ENCODE measurements around the gene HLA-DQA1.
"Not testable (repeated sequence)": the region's sequence is repeated elsewhere in the genome, so short reads cannot be mapped to it uniquely, and the experiment has no call there.

Gene HLA-DQA1

GRCh38 chr6:32621372-32621771 is 15.8 kb upstream of the HLA-DQA1 start:
- no peak overlapping the region for H3K4me3 ChIP-seq (ENCODE audit: low read depth, low read length)
- no peak for DNase-seq (ENCODE audit: low read depth)
- TF ChIP-seq, protein P1, sequence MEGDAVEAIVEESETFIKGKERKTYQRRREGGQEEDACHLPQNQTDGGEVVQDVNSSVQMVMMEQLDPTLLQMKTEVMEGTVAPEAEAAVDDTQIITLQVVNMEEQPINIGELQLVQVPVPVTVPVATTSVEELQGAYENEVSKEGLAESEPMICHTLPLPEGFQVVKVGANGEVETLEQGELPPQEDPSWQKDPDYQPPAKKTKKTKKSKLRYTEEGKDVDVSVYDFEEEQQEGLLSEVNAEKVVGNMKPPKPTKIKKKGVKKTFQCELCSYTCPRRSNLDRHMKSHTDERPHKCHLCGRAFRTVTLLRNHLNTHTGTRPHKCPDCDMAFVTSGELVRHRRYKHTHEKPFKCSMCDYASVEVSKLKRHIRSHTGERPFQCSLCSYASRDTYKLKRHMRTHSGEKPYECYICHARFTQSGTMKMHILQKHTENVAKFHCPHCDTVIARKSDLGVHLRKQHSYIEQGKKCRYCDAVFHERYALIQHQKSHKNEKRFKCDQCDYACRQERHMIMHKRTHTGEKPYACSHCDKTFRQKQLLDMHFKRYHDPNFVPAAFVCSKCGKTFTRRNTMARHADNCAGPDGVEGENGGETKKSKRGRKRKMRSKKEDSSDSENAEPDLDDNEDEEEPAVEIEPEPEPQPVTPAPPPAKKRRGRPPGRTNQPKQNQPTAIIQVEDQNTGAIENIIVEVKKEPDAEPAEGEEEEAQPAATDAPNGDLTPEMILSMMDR (conservative IDR thresholded peaks at IDR 0.05; ENCODE audit: low read depth, low read length), result no peak

- TF ChIP-seq, protein P1 (conservative IDR thresholded peaks at IDR 0.05; ENCODE audit: low read depth, low read length), result peak; percentile 33
- no peak overlapping the region for H3K4me3 ChIP-seq (ENCODE audit: low read depth, low read length)
- peak; percentile 68 for DNase-seq (ENCODE audit: low read depth)
Measured at GRCh38 chr6:32622545-32623401, 14.4 kb upstream of the HLA-DQA1 start.

DNA sequence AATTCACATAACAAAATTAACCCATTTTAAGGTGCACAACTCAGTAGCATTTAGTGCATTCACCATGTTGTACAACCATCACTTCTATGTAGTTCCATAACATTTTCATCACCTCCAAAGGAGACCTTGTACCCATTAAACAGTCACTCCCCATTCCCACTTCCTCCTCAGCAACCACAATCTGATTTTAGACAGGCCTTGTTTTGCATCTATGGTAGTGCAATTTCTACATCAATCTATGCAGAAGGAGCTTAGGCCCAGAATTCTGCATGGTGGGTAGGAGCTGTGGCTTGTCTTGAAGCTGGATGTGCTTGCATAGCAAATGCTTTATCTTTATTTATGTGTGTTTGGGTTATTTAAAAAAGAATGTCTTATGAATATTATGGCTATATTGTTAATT is 13.5 kb upstream of the HLA-DQA1 start:
- TF ChIP-seq, protein P1 (conservative IDR thresholded peaks at IDR 0.05; ENCODE audit: low read depth, low read length), result no peak
- DNase-seq (ENCODE audit: low read depth), result no peak
- no peak overlapping the region for H3K4me3 ChIP-seq (ENCODE audit: low read depth, low read length)

DNA sequence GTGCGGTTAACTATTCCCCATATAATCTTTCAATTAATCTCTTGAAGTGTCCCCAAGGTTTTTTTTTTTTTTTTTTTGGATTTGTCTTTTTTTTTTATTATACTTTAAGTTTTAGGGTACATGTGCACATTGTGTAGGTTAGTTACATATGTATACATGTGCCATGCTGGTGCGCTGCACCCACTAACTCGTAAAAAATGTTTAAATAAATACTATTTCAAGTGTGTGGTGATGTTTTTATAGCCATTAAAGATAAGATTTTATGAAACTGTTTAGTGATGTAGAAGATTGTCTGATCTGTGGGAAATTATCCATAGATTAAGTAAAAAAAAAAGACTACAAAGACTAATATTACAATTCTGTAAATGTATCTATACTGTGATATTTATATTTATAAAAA is 12.6 kb upstream of the HLA-DQA1 start:
- H3K4me3 ChIP-seq (ENCODE audit: low read depth, low read length), result no peak overlapping the region
- TF ChIP-seq, protein P1 (conservative IDR thresholded peaks at IDR 0.05; ENCODE audit: low read depth, low read length), result no peak
- DNase-seq (ENCODE audit: low read depth), result no peak

DNA sequence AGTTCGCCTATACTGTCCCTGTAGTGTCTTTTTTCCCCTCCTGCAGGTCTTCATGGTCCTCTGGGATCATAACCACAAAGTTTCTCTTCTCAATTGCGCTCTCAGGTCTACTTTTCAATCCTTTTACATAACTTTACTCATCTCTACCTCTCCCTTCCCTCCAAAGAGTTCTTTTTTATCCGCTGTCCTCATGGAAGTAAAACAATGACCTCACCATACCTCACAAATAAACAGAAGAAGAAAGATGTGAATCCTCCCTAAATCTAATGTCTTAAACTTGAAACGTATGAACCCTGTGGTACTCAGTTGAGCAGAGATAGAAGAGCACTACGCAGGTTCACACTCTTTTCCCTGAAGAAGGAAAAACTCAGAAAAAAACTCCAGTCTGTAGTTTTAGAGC is 12.1 kb upstream of the HLA-DQA1 start:
- TF ChIP-seq, protein P1 (conservative IDR thresholded peaks at IDR 0.05; ENCODE audit: low read depth, low read length), result no peak
- DNase-seq (ENCODE audit: low read depth), result no peak
- H3K4me3 ChIP-seq (ENCODE audit: low read depth, low read length), result no peak overlapping the region

DNA sequence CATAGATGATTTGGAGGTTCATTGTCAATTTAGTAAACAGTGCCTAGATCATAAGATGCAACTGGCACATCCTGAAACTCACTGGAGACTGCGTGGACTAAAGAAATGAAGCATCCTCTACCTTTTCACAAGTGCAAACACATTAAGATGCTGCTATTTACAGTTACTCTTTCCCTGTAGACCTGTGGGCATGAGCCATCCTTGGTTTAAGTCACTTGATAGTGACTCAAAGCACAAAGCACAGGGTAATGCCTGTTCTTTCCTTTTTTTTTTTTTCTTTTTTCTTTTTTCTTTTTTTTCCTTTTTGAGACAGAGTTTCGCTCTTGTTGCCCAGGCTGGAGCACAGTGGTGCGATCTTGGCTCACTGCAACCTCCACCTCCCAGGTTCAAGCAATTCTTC is 10.0 kb upstream of the HLA-DQA1 start:
- TF ChIP-seq, protein P1 (conservative IDR thresholded peaks at IDR 0.05; ENCODE audit: low read depth, low read length), result no peak
- DNase-seq (ENCODE audit: low read depth), result no peak
- no peak overlapping the region for H3K4me3 ChIP-seq (ENCODE audit: low read depth, low read length)

GRCh38 chr6:32627831-32628230 is 9.4 kb upstream of the HLA-DQA1 start:
- H3K4me3 ChIP-seq (ENCODE audit: low read depth, low read length), result no peak overlapping the region
- DNase-seq (ENCODE audit: low read depth), result peak; percentile 73
- TF ChIP-seq, protein P1 (conservative IDR thresholded peaks at IDR 0.05; ENCODE audit: low read depth, low read length), result no peak

DNA sequence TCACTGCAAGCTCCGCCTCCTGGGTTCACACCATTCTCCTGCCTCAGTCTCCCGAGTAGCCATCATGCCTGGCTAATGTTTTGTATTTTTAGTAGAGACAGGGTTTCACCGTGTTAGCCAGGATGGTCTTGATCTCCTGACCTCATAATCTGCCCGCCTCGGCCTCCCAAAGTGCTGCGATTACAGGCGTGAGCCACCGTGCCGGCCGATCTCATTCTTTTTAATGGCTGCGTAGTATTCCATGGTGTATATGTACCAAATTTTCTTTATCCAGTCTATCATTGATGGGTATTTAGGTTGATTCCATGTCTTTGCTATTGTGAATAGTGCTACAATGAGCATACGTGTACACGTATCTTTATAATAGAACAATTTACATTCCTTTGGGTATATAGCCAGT is 7.4 kb upstream of the HLA-DQA1 start:
- DNase-seq (ENCODE audit: low read depth); H3K4me3 ChIP-seq (ENCODE audit: low read depth, low read length): not testable (repeated sequence)
